Astrocyte of the spinal cord (primary cell): ENCODE measurements around the gene QPCTL.
A peak's percentile ranks its signal among the peaks of the same experiment; 100 is the strongest.

Experiments
- DNase-seq: peaks from one replicate; pipeline ENCODE4 v3.0.0; 2011; ENCODE audit warnings: low read depth, low spot score
- H3K4me3 ChIP-seq: 2 replicates; pipeline ENCODE4 v1.5.1; 2011; ENCODE audit warnings: low read depth, mild to moderate bottlenecking, low read length, moderate library complexity
- CTCF ChIP-seq: IDR thresholded peaks from 2 replicates; pipeline ENCODE4 v1.5.1; 2012; ENCODE audit warnings: low read depth, mild to moderate bottlenecking, low read length, inconsistent platforms
- in situ Hi-C: cut with HindIII; loops from 2 replicates; pipeline ENCODE4 v1.10.0; 2017; ENCODE audit warnings: low sequenced_read_pairs

QPCTL gene

GRCh38 chr19:45710356-45711130 lies 18.1 kb downstream of the QPCTL start:
- TF ChIP-seq CTCF: no peak
- in situ Hi-C loops: no loop called here
- no peak overlapping the region for H3K4me3 ChIP-seq
- no peak for DNase-seq

GRCh38 chr19:45711851-45712698 lies 19.6 kb downstream of the QPCTL start:
- in situ Hi-C loops: no loop called here
- no peak for DNase-seq
- TF ChIP-seq CTCF: no peak
- H3K4me3 ChIP-seq: no peak overlapping the region

GRCh38 chr19:45712699-45713067 lies 20.2 kb downstream of the QPCTL start:
- no peak for TF ChIP-seq CTCF
- in situ Hi-C loops: no loop called here
- no peak for DNase-seq
- H3K4me3 ChIP-seq: no peak overlapping the region

- TF ChIP-seq CTCF: no peak
- H3K4me3 ChIP-seq: no peak overlapping the region
- no peak for DNase-seq
- in situ Hi-C loops: no loop called here
Measured at GRCh38 chr19:45713141-45713540, 20.7 kb downstream of the QPCTL start.

- no peak overlapping the region for H3K4me3 ChIP-seq
- DNase-seq: no peak
- no peak for TF ChIP-seq CTCF
- in situ Hi-C loops: no loop called here
Measured at GRCh38 chr19:45715139-45715538, 22.7 kb downstream of the QPCTL start.

- peak; percentile 35 for DNase-seq
- no peak for TF ChIP-seq CTCF
- in situ Hi-C loops: no loop called here
- peak overlapping the region; percentile 82 for H3K4me3 ChIP-seq
Measured at GRCh38 chr19:45716359-45717130, 24.1 kb downstream of the QPCTL start.
